ENCODE data around the gene OTULIN. TPM values are rescaled to one million over a fixed set of nuclear protein-coding genes. Genes with fewer than 3 reads are reported as not detected.

OTULIN gene
- polyA plus RNA-seq, 1 donor (not counting 4 experiments of a cell fraction or from before 2014, with no cell fraction given): 18.3 TPM

DNA sequence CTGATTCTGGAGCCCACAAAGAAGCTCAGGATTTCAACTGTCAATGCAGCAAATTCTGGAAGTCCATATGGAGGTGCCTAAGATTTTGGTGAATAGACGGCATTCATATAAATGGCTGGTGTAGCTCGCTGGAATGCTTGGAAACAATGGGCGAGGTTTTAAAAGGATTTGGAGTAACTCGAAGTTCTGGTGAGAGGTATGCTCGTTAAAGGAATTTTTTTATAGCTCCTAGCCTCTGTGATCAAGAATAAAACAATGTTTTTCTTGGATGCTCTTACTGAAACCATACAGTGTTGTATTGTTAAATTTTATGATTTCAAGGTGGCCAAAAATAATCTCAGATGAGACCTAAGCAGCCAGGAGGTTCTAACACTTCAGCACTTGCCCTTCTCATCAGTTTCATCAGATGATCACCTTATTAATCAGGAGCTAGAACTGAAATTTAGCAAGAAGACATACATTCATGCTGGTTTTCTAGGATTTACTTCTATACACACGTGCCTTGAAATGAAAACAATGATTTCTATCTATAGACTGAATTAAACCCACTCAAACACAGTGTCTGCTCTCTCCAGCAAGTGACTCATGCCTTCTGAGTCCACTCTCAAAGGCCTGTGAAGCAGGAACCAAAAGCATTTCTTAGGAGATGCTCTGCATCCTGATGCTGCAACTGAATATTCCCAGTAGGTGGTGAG is 79.2 kb downstream of the OTULIN start:
- Histone ChIP-seq H3K4me3 (ENCODE audit: control insufficient read depth in 2 of 3, extremely low read depth in 1 of 3, insufficient read depth in 2 of 3, low read depth in 1 of 3, low read length in 3 of 3) (no peak overlapping the region), H3K27me3 (ENCODE audit: control insufficient read depth, extremely low read depth, insufficient read depth, low read length) (no peaks in the 10 kb centered on the region), H3K27ac (ENCODE audit: control insufficient read depth, insufficient read depth, low read length) (no peak overlapping the region), H3K79me2 (ENCODE audit: control insufficient read depth, insufficient read depth, low read length) (no peaks in the 10 kb centered on the region), H3K4me2 (ENCODE audit: control insufficient read depth, extremely low read depth, insufficient read depth, low read depth, low read length) (no peak overlapping the region), H2AFZ (ENCODE audit: control insufficient read depth, low read length) (no peak overlapping the region), H3K9me1 (ENCODE audit: control insufficient read depth, extremely low read depth, insufficient read depth, low read length) (no peaks in the 10 kb centered on the region), H3K36me3 (ENCODE audit: control insufficient read depth in 2 of 2, extremely low read depth in 1 of 2, insufficient read depth in 2 of 2, low read length in 2 of 2) (peaks cover 0 to 3% of the 10 kb centered on the region in 2 experiments), H3K4me1 (ENCODE audit: control insufficient read depth, extremely low read depth, insufficient read depth, low read length) (peaks cover 11% of the 10 kb centered on the region), H4K20me1 (ENCODE audit: control insufficient read depth, extremely low read depth, insufficient read depth, low read length) (no peaks in the 10 kb centered on the region), H3K9me3 (ENCODE audit: control insufficient read depth, low read depth, low read length) (no peaks in the 10 kb centered on the region), H3K9ac (ENCODE audit: control insufficient read depth, extremely low read depth, insufficient read depth, low read length) (no peak overlapping the region)
- DNase-seq (ENCODE audit: low read depth, low spot score) (no peak), FAIRE-seq (no peak)
- TF ChIP-seq EZH2 (IDR thresholded peaks at IDR 0.05; ENCODE audit: low read length): no peak
- dilution Hi-C loops (cut with MboI; ENCODE audit: extremely low pct_ligation_motif_present, low sequenced_read_pairs): no loop called here

DNA sequence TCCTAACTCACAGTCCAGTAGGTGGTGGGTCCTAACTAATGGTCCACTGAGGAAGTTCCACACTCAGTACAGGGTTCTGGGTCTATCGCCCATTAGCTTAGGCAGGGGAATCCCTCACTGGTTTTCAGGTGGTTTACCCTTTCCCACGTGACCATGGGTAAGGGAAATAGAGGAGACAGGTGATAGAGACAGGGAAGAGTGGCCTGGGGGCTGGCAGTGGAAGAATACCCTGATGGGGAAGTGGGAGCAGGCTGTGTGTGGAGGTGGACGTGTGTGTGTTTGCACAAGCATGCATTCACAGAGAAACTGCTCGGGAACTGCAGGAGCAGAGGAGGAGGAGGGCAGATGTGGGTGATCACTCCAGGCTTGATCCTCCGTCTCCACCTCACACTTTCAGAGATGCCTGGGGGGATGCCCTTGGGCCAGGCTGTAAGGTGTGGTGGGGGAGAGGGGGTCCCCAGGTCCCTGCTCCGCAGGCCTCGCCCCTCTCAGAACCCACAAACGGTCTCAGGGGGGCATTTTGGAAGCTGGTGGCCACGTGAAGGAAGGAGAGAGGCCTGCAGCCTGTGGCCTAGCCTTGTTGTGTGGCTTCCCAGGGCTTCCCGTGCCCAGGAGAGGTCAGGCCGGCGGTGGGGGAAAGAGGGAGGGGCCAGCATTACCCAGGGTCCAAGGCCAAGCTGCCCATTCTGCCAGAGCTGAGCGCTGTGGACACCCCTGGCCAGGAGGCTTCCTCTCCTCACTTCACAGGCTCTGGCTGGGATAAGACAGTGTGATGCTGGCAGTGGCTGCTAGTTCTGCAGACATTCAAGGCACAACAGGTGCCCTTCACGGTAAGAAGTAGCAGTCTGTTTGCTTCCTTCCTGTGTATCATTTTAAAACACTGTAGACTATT is 80.0 kb downstream of the OTULIN start:
- Histone ChIP-seq H2AFZ (ENCODE audit: control insufficient read depth, low read length) (no peak overlapping the region), H3K9me3 (ENCODE audit: control insufficient read depth, low read depth, low read length) (no peaks in the 10 kb centered on the region), H3K36me3 (ENCODE audit: control insufficient read depth in 2 of 2, extremely low read depth in 1 of 2, insufficient read depth in 2 of 2, low read length in 2 of 2) (peaks cover 0 to 3% of the 10 kb centered on the region in 2 experiments), H3K27ac (ENCODE audit: control insufficient read depth, insufficient read depth, low read length) (no peak overlapping the region), H3K9me1 (ENCODE audit: control insufficient read depth, extremely low read depth, insufficient read depth, low read length) (no peaks in the 10 kb centered on the region), H3K4me2 (ENCODE audit: control insufficient read depth, extremely low read depth, insufficient read depth, low read depth, low read length) (no peak overlapping the region), H3K4me3 (ENCODE audit: control insufficient read depth in 2 of 3, extremely low read depth in 1 of 3, insufficient read depth in 2 of 3, low read depth in 1 of 3, low read length in 3 of 3) (no peak overlapping the region), H3K9ac (ENCODE audit: control insufficient read depth, extremely low read depth, insufficient read depth, low read length) (no peak overlapping the region), H3K79me2 (ENCODE audit: control insufficient read depth, insufficient read depth, low read length) (no peaks in the 10 kb centered on the region), H4K20me1 (ENCODE audit: control insufficient read depth, extremely low read depth, insufficient read depth, low read length) (no peaks in the 10 kb centered on the region), H3K4me1 (ENCODE audit: control insufficient read depth, extremely low read depth, insufficient read depth, low read length) (peaks cover 13% of the 10 kb centered on the region), H3K27me3 (ENCODE audit: control insufficient read depth, extremely low read depth, insufficient read depth, low read length) (no peaks in the 10 kb centered on the region)
- no peak for FAIRE-seq
- no peak for TF ChIP-seq EZH2 (IDR thresholded peaks at IDR 0.05; ENCODE audit: low read length)
- TF ChIP-seq, protein P1, sequence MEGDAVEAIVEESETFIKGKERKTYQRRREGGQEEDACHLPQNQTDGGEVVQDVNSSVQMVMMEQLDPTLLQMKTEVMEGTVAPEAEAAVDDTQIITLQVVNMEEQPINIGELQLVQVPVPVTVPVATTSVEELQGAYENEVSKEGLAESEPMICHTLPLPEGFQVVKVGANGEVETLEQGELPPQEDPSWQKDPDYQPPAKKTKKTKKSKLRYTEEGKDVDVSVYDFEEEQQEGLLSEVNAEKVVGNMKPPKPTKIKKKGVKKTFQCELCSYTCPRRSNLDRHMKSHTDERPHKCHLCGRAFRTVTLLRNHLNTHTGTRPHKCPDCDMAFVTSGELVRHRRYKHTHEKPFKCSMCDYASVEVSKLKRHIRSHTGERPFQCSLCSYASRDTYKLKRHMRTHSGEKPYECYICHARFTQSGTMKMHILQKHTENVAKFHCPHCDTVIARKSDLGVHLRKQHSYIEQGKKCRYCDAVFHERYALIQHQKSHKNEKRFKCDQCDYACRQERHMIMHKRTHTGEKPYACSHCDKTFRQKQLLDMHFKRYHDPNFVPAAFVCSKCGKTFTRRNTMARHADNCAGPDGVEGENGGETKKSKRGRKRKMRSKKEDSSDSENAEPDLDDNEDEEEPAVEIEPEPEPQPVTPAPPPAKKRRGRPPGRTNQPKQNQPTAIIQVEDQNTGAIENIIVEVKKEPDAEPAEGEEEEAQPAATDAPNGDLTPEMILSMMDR (optimal IDR thresholded peaks at IDR 0.05 in 1 of 3, IDR thresholded peaks at IDR 0.05 in 1 of 3, conservative IDR thresholded peaks at IDR 0.05 in 1 of 3; ENCODE audit: extremely low read depth in 1 of 3, insufficient read depth in 2 of 3, low read length in 3 of 3): no peak
- dilution Hi-C loops (cut with MboI; ENCODE audit: extremely low pct_ligation_motif_present, low sequenced_read_pairs): no loop called here
- no peak for DNase-seq (ENCODE audit: low read depth, low spot score)
